Stimulated activated CD8-positive, alpha-beta memory T cell treated with anti-CD3 and anti-CD28 coated beads, Interleukin-4, amount 100 ng/mL, for 48 hours (primary cell): ENCODE results near the gene DGCR8.
A peak's percentile ranks its signal among the peaks of the same experiment; 100 is the strongest.

Experiments used
- DNase-seq: peaks from one replicate; pipeline ENCODE4 v3.0.0-alpha.2; 2020

DGCR8 gene

DNA sequence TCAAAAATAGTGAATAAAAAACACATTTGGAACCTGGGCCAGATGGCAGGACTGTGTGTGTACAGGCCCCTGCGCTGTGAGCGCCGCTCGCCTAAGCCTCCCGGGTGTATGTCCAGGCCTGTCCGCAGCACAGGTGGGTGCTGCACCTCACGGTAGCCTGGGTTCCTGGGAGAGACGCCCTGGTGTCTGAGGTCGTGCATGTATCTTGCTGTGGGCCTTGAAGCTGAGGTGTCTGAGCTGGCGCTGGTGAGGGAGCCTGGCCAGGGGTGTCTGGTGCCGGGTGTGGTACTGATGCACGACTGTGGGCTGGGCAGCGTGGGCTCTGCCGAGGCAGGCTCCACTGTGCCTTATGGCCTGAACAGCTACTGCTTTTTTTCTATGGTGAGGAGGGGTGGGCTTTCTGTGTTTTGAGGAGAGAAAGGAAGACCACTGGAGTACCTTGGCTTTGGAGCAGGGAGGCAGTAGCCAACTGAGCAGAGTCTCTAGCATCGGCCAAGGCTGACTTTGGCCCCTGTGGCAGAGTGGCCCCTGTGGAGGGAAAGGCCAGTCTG lies 47.4 kb downstream of the DGCR8 start:
- no peak for DNase-seq

- DNase-seq = no peak
These were observed 48.0 kb downstream of the DGCR8 start for GRCh38 chr22:20127869-20128618.

DNA sequence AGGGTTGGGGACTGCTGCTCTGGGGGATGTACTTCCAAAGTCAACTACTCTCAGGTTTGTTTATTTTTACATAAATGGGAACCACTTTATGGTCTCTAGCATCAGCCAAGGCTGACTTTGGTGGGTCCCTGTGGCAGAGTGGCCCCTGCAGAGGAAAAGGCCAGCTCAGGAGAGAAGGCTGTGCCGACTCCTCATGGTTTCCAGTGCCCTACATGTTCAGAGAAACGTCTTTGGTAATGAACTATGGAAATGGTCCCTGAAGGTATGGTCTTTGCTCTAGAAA lies 48.5 kb downstream of the DGCR8 start:
- DNase-seq = no peak

GRCh38 chr22:20128902-20129746 lies 49.1 kb downstream of the DGCR8 start:
- peak; percentile 69 for DNase-seq

DNA sequence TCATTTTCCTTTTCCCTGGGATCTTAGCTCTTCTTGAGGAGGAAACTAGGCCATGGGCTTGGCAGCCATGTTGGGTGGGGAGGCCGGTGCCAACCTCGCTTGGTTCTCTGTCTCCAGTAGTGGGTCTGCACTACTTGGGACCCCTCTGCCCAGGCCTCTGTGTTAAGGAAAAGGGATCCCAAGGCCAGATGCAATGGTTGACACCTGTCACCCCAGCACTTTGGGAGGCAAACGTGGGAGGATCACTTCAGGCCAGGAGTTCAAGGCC lies 49.6 kb downstream of the DGCR8 start:
- DNase-seq = no peak

GRCh38 chr22:20130319-20130718 lies 50.3 kb downstream of the DGCR8 start:
- DNase-seq = no peak

- DNase-seq = peak; percentile 85
These were observed 50.9 kb downstream of the DGCR8 start for GRCh38 chr22:20130731-20131596.

DNA sequence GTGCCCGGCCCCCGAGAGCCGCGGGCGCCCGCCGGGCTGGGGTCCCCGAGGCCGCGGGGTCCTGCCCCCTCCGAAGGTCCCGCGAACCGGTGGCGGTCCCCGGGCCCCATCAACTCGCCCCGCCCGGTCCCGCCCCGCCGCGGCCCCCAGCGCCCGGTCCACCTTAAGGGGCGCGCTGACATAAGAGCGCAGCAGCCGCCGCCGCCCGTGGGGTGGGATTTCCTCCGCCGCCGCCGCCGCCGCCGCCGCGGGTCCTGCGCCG lies 51.5 kb downstream of the DGCR8 start, which contains the start of gene ZDHHC8:
Gene ZDHHC8, plus strand, starts transcription at position 208 of the 262 bp plus-strand sequence. CDS start 144 bp downstream, outside the sequence.
- peak; percentile 59 for DNase-seq

GRCh38 chr22:20131859-20132685 lies 52.0 kb downstream of the DGCR8 start:
- no peak for DNase-seq

- DNase-seq = no peak
These were observed 52.7 kb downstream of the DGCR8 start for GRCh38 chr22:20132686-20133246.

GRCh38 chr22:20133930-20134549 lies 54.0 kb downstream of the DGCR8 start:
- DNase-seq = no peak

GRCh38 chr22:20135265-20135664 lies 55.2 kb downstream of the DGCR8 start:
- no peak for DNase-seq

DNA sequence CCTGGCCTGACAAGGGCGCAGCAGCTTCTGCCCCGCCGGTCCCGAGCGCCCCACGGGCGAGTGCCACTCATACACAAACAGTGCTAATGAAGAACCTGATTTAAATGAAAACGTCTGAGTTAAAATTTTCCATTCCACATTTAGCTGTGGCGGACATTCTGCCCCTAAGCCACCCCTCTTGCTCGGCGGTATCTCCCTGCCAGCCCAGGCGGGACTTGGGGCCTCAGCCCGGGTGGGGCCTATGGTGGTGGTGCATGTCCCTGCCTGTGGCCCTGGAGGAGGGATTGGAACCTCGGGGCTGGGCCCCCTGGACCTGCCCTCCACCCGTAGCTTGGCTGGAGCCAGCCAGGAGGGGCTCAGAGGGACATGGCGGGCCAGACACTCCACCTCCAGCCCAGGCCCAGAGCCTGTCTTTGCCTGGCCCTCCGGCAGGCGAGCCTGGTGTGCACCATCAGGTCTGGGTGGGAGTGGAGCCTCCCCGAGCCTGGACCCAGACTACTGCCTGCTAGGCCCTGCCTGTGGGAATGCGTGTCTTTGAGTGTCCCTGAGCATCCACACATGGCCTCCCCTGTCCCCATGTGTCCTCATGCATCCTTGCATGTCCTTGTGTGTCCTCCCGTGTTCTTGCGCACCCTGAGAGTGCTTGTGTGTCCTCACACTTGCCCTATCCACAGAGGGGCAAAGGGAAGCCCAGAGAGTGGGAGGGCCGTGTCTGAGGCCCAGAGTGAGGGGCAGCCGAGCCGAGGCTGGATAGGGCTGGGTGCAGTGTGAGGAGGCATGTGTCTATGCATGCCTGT lies 56.0 kb downstream of the DGCR8 start:
- DNase-seq = no peak

- no peak for DNase-seq
These were observed 56.5 kb downstream of the DGCR8 start for GRCh38 chr22:20136603-20136873.

DNA sequence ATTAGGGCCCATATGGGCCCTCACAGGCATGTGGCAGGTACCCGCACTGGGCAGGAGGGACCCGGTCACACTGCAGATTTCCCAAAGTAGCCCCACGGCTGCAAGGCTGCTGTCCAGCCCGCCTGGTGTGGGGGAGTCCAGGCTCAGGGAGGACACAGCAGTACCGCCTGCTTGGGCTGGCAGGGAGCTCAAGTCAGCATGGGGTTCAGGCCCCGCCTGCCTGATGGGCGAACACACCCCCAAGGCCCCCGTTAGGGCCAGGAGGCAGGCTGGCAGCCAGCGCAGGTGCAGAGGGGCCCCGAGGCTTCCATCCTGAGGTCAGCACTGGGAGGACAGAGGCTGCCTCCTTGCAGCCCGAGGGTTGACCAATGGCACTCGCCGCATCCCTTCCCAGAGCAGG lies 57.1 kb downstream of the DGCR8 start:
- no peak for DNase-seq

DNA sequence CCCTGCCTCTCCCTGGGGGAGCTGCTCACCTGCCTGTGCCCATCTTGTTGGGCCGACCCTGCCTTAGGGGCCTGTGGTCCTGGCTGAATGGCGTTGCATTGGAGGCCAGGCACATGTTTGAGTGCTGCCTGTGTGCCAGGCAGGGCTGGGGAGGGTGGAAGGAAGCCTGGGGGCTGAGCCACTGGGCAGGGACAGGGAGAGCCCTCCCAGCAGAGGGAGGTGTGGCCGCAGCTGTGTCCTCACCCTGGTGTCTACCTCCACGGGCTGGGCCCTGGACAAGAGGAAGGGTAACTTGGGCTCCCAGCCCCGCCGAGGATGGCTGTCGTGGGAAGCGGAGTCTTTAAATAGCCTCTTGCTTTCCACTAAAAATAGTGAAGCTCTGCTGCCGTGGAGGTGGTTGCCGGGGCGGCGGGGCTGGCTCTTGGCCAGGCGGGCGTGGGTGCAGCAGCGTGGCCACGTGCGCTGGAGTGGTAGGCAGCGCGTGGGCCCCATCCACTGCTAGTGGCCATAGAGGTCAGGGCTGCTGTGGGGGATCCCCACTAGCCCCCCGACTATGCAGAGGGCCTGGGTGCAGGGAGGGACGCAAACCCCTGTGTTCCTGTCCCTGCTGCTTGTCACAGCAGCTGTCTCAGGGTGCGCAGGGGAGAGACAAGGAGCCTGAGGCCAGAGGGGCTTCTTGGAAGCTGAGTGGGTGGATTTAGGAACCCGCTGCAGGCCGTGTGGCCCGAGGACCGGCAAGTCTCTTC lies 57.8 kb downstream of the DGCR8 start:
- no peak for DNase-seq

- no peak for DNase-seq
These were observed 58.3 kb downstream of the DGCR8 start for GRCh38 chr22:20138417-20138738.

DNA sequence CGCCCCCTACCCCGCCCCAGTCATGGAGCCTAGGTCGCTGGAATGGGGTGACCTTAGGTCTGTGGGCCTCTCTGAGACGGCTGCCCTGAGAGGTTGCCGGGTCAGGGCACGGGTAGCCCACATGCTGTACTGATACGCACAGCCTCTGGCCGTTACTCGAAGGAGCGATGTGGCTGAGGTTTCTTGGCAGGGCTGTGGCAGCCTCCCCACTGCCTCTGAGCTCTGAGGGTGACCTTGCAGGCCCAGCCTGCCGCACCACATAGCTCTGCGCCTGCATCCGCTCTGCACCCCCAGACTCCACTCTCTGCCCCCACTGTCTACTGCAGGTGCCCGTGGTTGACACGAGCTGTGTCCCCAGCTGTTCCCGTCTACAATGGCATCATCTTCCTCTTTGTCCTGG lies 58.8 kb downstream of the DGCR8 start:
- no peak for DNase-seq

GRCh38 chr22:20139391-20140106 lies 59.5 kb downstream of the DGCR8 start:
- DNase-seq = no peak

- DNase-seq = no peak
These were observed 60.0 kb downstream of the DGCR8 start for GRCh38 chr22:20140107-20140445.
